Ascending aorta (tissue), 2 donors: ENCODE data around the gene YEATS4. TPM values are rescaled to one million over a fixed set of nuclear protein-coding genes. Genes with fewer than 3 reads are reported as not detected.

Source experiments
- DNase-seq, 2 donors: peaks; one replicate each; pipeline ENCODE4 v3.0.0-alpha.2; 2019; ENCODE audit warnings: low spot score in 2 of 2
- H3K27ac ChIP-seq, 2 donors: fragments of 200-600 bp; sonication (generic); one replicate each; pipeline ENCODE4 v1.5.1; 2016 to 2017; ENCODE audit warnings: mild to moderate bottlenecking in 1 of 2
- H3K27me3 ChIP-seq: fragments of 200-600 bp; sonication (generic); one replicate; pipeline ENCODE4 v1.5.1; 2017
- H3K36me3 ChIP-seq, 2 donors: fragments of 200-600 bp; sonication (generic); one replicate each; pipeline ENCODE4 v1.5.1; 2016
- H3K4me1 ChIP-seq, 2 donors: fragments of 200-600 bp; sonication (generic); one replicate each; pipeline ENCODE4 v1.5.1; 2016 to 2017; ENCODE audit warnings: mild to moderate bottlenecking in 1 of 2
- H3K4me3 ChIP-seq, 2 donors: fragments of 200-600 bp; sonication (generic); one replicate each; pipeline ENCODE4 v1.5.1; 2016 to 2017; ENCODE audit warnings: mild to moderate bottlenecking in 1 of 2
- H3K9me3 ChIP-seq, 2 donors: fragments of 200-600 bp; sonication (generic); one replicate each; pipeline ENCODE4 v1.5.1; 2016
- CTCF ChIP-seq, 3 experiments: fragments of 200-600 bp in 2 of 3; fragments of 450-650 bp in 1 of 3; sonication (generic) in 2 of 3; IDR thresholded peaks; one replicate each; pipeline ENCODE4 v1.5.1; 2016 to 2019; ENCODE audit warnings: antibody characterized with exemption in 3 of 3, mild to moderate bottlenecking in 1 of 3, moderate library complexity in 1 of 3
- intact Hi-C: fragments of 100-400 bp; cut with DNase I; formaldehyde crosslinking; loops from one replicate; pipeline ENCODE4 v1.15.1; 2023
- total RNA-seq: library from RNA; depleted of rRNA; stranded (reverse); fragments of >200 nt; gene quantifications from one replicate; pipeline ENCODE4 v1.1.0, GENCODE V29; 2016

YEATS4 gene
- total RNA-seq, 1 donor from 2014 or later = 4.3 TPM

- TF ChIP-seq CTCF (IDR thresholded peaks at IDR 0.05) = no peak
- no peak overlapping the region for H3K27ac ChIP-seq
These were observed 58.2 kb downstream of the YEATS4 start for GRCh38 chr12:69417741-69418167.

GRCh38 chr12:69419701-69420100, 60.2 kb downstream of the YEATS4 start:
- no peak for TF ChIP-seq CTCF (IDR thresholded peaks at IDR 0.05)

More at GRCh38 chr12:69417741-69418167, 58.2 kb downstream of the YEATS4 start:
- intact Hi-C loops = loop anchor here (2.0 to 5.0 kb wide), 2 partner anchors 17 to 115 kb away; no protein-coding TSS in a partner anchor
- H3K4me3 ChIP-seq = no peak overlapping the region
- DNase-seq = no peak
- H3K27me3 ChIP-seq = no peaks in the 10 kb centered on the region
- H3K4me1 ChIP-seq = peaks cover 0 to 7% of the 10 kb centered on the region in 2 donors
- H3K36me3 ChIP-seq = no peaks in the 10 kb centered on the region
- no peaks in the 10 kb centered on the region for H3K9me3 ChIP-seq

GRCh38 chr12:69421548-69421947, 62.0 kb downstream of the YEATS4 start:
- H3K9me3 ChIP-seq = no peaks in the 10 kb centered on the region
- TF ChIP-seq CTCF (IDR thresholded peaks at IDR 0.05) = no peak
- no peaks in the 10 kb centered on the region for H3K36me3 ChIP-seq
- DNase-seq = no peak
- no peak overlapping the region for H3K4me3 ChIP-seq
- intact Hi-C loops = no loop called here
- H3K27ac ChIP-seq = no peak overlapping the region
- no peaks in the 10 kb centered on the region for H3K27me3 ChIP-seq
- peaks cover 0 to 1% of the 10 kb centered on the region in 2 donors for H3K4me1 ChIP-seq

More at GRCh38 chr12:69419701-69420100, 60.2 kb downstream of the YEATS4 start:
- DNase-seq = no peak
- Histone ChIP-seq H3K27me3 (no peaks in the 10 kb centered on the region), H3K4me3 (no peak overlapping the region), H3K4me1 (peaks cover 0 to 7% of the 10 kb centered on the region in 2 donors), H3K27ac (no peak overlapping the region), H3K36me3 (no peaks in the 10 kb centered on the region), H3K9me3 (no peaks in the 10 kb centered on the region)
- intact Hi-C loops = loop anchor here (5.0 kb wide), 1 partner anchor 113 kb away; no protein-coding TSS in a partner anchor

GRCh38 chr12:69423037-69423905, 63.7 kb downstream of the YEATS4 start:
- no peak for TF ChIP-seq CTCF (IDR thresholded peaks at IDR 0.05)

GRCh38 chr12:69425417-69425816, 65.9 kb downstream of the YEATS4 start:
- no peak overlapping the region for H3K4me3 ChIP-seq
- H3K4me1 ChIP-seq = peaks cover 0 to 2% of the 10 kb centered on the region in 2 donors
- H3K27ac ChIP-seq = no peak overlapping the region
- H3K27me3 ChIP-seq = no peaks in the 10 kb centered on the region
- DNase-seq = no peak
- no peaks in the 10 kb centered on the region for H3K9me3 ChIP-seq
- TF ChIP-seq CTCF (IDR thresholded peaks at IDR 0.05) = no peak
- intact Hi-C loops = no loop called here
- no peaks in the 10 kb centered on the region for H3K36me3 ChIP-seq

More at GRCh38 chr12:69423037-69423905, 63.7 kb downstream of the YEATS4 start:
- H3K9me3 ChIP-seq = no peaks in the 10 kb centered on the region
- no peak overlapping the region for H3K27ac ChIP-seq
- DNase-seq = no peak
- no peaks in the 10 kb centered on the region for H3K36me3 ChIP-seq
- H3K27me3 ChIP-seq = no peaks in the 10 kb centered on the region
- intact Hi-C loops = no loop called here
- H3K4me1 ChIP-seq = no peaks in the 10 kb centered on the region
- no peak overlapping the region for H3K4me3 ChIP-seq
